Esophagus muscularis mucosa (tissue), 4 donors: ENCODE results near the gene MADD. TPM values are rescaled to one million over a fixed set of nuclear protein-coding genes. Genes with fewer than 3 reads are reported as not detected.

ENCODE experiments used
- DNase-seq: peaks from one replicate; pipeline ENCODE4 v3.0.0-alpha.2; 2017; ENCODE audit errors: extremely low spot score
- H3K27ac ChIP-seq, 4 donors: fragments of 200-600 bp; sonication (generic); replicated peaks in 1 of 4; 1 replicate in 3 of 4; 2 replicates in 1 of 4; pipeline ENCODE4 v1.5.1; 2016 to 2019; ENCODE audit warnings: mild to moderate bottlenecking in 1 of 4
- H3K27me3 ChIP-seq, 4 donors: fragments of 200-600 bp; sonication (generic); one replicate each; pipeline versions ENCODE4 v1.5.1 to v1.6.0; 2016 to 2019
- H3K36me3 ChIP-seq, 4 donors: fragments of 200-600 bp; sonication (generic); one replicate each; pipeline ENCODE4 v1.5.1; 2016 to 2019
- H3K4me1 ChIP-seq, 4 donors: fragments of 200-600 bp; sonication (generic); one replicate each; pipeline ENCODE4 v1.5.1; 2016 to 2019
- H3K4me3 ChIP-seq, 4 donors: fragments of 200-600 bp; sonication (generic); 1 replicate in 2 of 4; 2 replicates in 2 of 4; pipeline ENCODE4 v1.5.1; 2016 to 2019; ENCODE audit warnings: mild to moderate bottlenecking in 4 of 4, moderate library complexity in 1 of 4
- H3K9me3 ChIP-seq, 4 donors: fragments of 200-600 bp; sonication (generic); 1 replicate in 3 of 4; 2 replicates in 1 of 4; pipeline ENCODE4 v1.5.1; 2016 to 2019
- EP300 ChIP-seq: sonication (generic); formaldehyde crosslinking; IDR thresholded peaks from one replicate; pipeline ENCODE4 v1.6.1; 2017; ENCODE audit warnings: antibody characterized with exemption
- POLR2A ChIP-seq: fragments of 450-650 bp; IDR thresholded peaks from one replicate; pipeline ENCODE4 v1.6.1; 2017; ENCODE audit warnings: antibody characterized with exemption, moderate library complexity, mild to moderate bottlenecking, low read depth
- POLR2AphosphoS5 ChIP-seq, 2 donors: sonication (generic); formaldehyde crosslinking; IDR thresholded peaks; one replicate each; pipeline ENCODE4 v1.6.1; 2017; ENCODE audit warnings: antibody characterized with exemption in 2 of 2
- WGBS: methylation state at CpG from one replicate; pipeline ENCODE4 v1.1.5; 2018; 5-methylcytosine and 5-hydroxymethylcytosine counted together
- intact Hi-C: fragments of 100-400 bp; cut with DNase I; formaldehyde crosslinking; loops from one replicate; pipeline ENCODE4 v1.15.1; 2023
- total RNA-seq, 4 donors: library from RNA; depleted of rRNA; stranded (reverse); fragments of >200 nt; gene quantifications; one replicate each; pipeline versions ENCODE4 v1.1.0 to v1.2.1, GENCODE V29; 2016
- TF ChIP-seq, protein P1 (sequence below), 3 experiments: fragments of 200-600 bp in 2 of 3; fragments of 450-650 bp in 1 of 3; sonication (generic) in 2 of 3; IDR thresholded peaks; one replicate each; pipeline ENCODE4 v1.5.1; 2017 to 2019; ENCODE audit warnings: antibody characterized with exemption in 3 of 3, mild to moderate bottlenecking in 2 of 3, moderate library complexity in 1 of 3

Gene MADD
- total RNA-seq, 4 donors from 2014 or later = 27.8 to 35.4 (median 32.7) TPM

DNA sequence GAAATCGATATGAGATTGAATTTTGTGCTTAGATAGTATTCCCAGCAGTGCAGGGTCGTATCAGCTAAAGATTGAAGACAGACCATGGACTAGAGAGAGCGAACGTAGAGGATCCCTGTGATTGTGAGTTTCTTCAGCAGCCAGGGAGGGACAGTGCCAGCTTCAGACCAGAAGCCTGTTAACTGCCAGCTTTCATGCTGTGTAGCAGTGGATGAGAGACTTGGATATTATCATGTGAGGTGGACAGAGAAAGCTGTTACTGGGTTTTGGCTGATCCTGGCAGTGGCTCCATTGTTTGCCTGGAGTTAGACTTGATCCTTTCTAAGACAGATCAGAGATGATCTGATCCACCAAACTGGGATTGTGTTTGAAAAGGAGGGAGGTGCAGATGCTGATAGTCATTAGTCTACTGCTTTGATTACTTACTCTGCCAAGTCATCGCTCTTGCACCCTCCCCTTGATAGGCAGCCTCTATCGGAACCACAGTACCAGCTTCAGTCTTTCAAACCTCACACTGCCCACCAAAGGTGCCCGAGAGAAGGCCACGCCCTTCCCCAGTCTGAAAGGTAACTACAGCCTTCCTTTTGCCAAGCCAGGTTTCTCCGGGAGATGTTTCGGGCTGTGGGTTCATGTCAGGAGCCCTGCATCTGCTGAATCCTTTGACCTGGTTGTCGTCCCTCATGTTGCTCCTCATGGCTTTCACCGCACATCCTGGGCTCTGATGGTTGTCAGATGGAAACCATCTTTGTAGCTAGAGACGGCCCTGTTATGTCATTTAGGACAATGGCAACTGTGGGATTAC lies 16.2 kb downstream of the MADD start:
- DNase-seq = no peak

DNA sequence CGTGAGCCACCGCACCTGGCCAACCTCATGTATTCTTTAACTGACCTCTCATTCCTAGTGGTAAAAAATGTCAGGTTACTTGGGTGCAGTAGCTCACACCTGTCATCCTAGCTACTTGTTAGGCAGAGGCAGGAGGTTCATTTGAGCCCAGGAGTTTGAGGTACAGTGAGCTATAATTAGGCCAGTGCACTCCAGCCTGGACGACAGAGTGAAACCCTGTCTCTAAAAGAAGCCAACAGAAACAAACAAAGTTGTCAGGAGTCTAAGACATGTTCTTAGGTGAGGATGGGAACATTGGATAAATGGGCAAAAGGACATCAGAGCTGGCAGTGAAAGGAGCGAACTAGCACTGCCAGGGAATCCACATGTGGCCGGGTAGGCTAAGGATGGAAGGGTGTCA lies 18.1 kb downstream of the MADD start:
- intact Hi-C loops = no loop called here
- Histone ChIP-seq H3K27me3 (no peaks in the 10 kb centered on the region), H3K27ac (peak overlapping the region in 2 of 4 donors; percentile 12 to 22), H3K4me1 (peaks cover 0 to 8% (median 4%) of the 10 kb centered on the region in 4 donors), H3K4me3 (no peak overlapping the region), H3K36me3 (peaks cover 93 to 100% (median 96%) of the 10 kb centered on the region in 4 donors), H3K9me3 (no peaks in the 10 kb centered on the region)
- WGBS = 75% methylated on average over 5 of the region's 5 CpGs
- TF ChIP-seq EP300 (no peak), POLR2AphosphoS5 (IDR thresholded peaks at IDR 0.05) (peak in 1 of 2 donors; percentile 45)
- no peak for DNase-seq

More for the DNA sequence above, 16.2 kb downstream of the MADD start:
- Histone ChIP-seq H3K4me1 (peaks cover 0 to 8% (median 4%) of the 10 kb centered on the region in 4 donors), H3K9me3 (no peaks in the 10 kb centered on the region), H3K27me3 (no peaks in the 10 kb centered on the region), H3K36me3 (peaks cover 93 to 100% (median 96%) of the 10 kb centered on the region in 4 donors), H3K4me3 (no peak overlapping the region), H3K27ac (no peak overlapping the region)
- WGBS = 91% methylated on average over 12 of the region's 13 CpGs
- intact Hi-C loops = no loop called here
- TF ChIP-seq, protein P1, sequence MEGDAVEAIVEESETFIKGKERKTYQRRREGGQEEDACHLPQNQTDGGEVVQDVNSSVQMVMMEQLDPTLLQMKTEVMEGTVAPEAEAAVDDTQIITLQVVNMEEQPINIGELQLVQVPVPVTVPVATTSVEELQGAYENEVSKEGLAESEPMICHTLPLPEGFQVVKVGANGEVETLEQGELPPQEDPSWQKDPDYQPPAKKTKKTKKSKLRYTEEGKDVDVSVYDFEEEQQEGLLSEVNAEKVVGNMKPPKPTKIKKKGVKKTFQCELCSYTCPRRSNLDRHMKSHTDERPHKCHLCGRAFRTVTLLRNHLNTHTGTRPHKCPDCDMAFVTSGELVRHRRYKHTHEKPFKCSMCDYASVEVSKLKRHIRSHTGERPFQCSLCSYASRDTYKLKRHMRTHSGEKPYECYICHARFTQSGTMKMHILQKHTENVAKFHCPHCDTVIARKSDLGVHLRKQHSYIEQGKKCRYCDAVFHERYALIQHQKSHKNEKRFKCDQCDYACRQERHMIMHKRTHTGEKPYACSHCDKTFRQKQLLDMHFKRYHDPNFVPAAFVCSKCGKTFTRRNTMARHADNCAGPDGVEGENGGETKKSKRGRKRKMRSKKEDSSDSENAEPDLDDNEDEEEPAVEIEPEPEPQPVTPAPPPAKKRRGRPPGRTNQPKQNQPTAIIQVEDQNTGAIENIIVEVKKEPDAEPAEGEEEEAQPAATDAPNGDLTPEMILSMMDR (IDR thresholded peaks at IDR 0.05) = no peak
- TF ChIP-seq POLR2AphosphoS5 (IDR thresholded peaks at IDR 0.05) = no peak
- TF ChIP-seq POLR2A = no peak
- TF ChIP-seq EP300 = no peak

DNA sequence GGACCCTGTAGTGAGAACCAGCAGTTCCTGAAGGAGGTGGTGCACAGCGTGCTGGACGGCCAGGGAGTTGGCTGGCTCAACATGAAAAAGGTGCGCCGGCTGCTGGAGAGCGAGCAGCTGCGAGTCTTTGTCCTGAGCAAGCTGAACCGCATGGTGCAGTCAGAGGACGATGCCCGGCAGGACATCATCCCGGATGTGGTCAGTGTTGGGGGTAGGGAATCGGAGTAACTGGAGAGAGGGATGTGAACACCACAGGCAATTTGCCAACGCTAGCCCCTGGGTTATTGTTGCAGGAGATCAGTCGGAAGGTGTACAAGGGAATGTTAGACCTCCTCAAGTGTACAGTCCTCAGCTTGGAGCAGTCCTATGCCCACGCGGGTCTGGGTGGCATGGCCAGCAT lies 19.9 kb downstream of the MADD start:
- peaks cover 0 to 8% (median 4%) of the 10 kb centered on the region in 4 donors for H3K4me1 ChIP-seq
- intact Hi-C loops = no loop called here
- DNase-seq = no peak
- H3K27ac ChIP-seq = no peak overlapping the region
- WGBS = 89% methylated on average over 15 of the region's 15 CpGs
- H3K4me3 ChIP-seq = no peak overlapping the region
- H3K9me3 ChIP-seq = no peaks in the 10 kb centered on the region
- TF ChIP-seq, protein P1 (IDR thresholded peaks at IDR 0.05) = no peak
- TF ChIP-seq POLR2AphosphoS5 (IDR thresholded peaks at IDR 0.05) (no peak), EP300 (no peak), POLR2A (no peak)
- no peaks in the 10 kb centered on the region for H3K27me3 ChIP-seq
- peaks cover 91 to 100% (median 94%) of the 10 kb centered on the region in 4 donors for H3K36me3 ChIP-seq

DNA sequence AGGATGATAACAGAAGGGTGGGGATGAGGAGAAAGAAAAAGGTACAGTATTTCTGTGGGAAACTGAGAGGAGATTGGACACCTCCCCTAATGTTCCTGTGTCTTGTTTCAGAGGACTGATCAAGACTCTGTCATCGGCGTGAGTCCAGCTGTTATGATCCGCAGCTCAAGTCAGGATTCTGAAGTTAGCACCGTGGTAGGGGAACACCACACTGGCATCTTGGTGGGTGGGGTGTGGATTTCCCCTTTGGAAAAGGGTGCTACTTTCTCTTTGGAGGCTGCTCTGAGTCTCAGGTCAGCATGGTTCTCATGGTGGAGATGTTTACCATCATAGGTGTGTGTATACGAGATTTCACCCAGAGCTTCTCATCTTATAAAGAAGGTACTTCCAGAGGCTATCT lies 25.5 kb downstream of the MADD start:
- H3K36me3 ChIP-seq = peaks cover 94 to 100% (median 97%) of the 10 kb centered on the region in 4 donors
- no peak overlapping the region for H3K27ac ChIP-seq
- 92% methylated on average over 5 of the region's 5 CpGs for WGBS
- TF ChIP-seq POLR2A (no peak), EP300 (no peak), POLR2AphosphoS5 (IDR thresholded peaks at IDR 0.05) (no peak)
- TF ChIP-seq, protein P1 (IDR thresholded peaks at IDR 0.05) = no peak
- H3K9me3 ChIP-seq = peaks cover 0 to 17% (median 6%) of the 10 kb centered on the region in 4 donors
- H3K27me3 ChIP-seq = no peaks in the 10 kb centered on the region
- intact Hi-C loops = no loop called here
- H3K4me1 ChIP-seq = no peaks in the 10 kb centered on the region
- no peak for DNase-seq
- no peak overlapping the region for H3K4me3 ChIP-seq

DNA sequence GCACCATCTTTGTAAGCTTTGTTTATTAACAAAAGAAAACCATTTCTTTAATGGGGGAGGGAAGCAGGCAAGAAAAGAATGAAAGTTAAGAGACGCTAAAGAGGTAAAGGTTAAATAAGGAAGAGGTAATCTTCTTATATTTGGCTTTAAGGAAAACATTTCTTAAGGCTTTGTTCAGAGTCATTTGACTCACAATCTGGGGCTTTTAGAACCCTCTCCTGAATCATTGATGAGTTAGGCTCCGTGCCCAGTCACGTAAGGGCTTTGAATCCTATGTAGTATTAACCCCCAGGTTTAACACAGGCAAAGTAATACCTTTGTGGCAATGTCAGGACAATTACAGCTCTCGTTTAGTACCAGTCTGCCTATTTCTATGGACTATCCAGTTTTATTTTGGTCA lies 26.1 kb downstream of the MADD start:
- H3K4me3 ChIP-seq = no peak overlapping the region
- DNase-seq = no peak
- peaks cover 0 to 17% (median 6%) of the 10 kb centered on the region in 4 donors for H3K9me3 ChIP-seq
- H3K27ac ChIP-seq = no peak overlapping the region
- no peak for TF ChIP-seq POLR2AphosphoS5 (IDR thresholded peaks at IDR 0.05)
- TF ChIP-seq EP300 = no peak
- TF ChIP-seq, protein P1 (IDR thresholded peaks at IDR 0.05) = no peak
- no peak for TF ChIP-seq POLR2A
- H3K36me3 ChIP-seq = peaks cover 89 to 100% (median 96%) of the 10 kb centered on the region in 4 donors
- H3K27me3 ChIP-seq = no peaks in the 10 kb centered on the region
- intact Hi-C loops = no loop called here
- no peaks in the 10 kb centered on the region for H3K4me1 ChIP-seq
- WGBS = 87% methylated on average over 4 of the region's 4 CpGs
